ENCODE measurements around the gene RHOC.

RHOC gene

DNA sequence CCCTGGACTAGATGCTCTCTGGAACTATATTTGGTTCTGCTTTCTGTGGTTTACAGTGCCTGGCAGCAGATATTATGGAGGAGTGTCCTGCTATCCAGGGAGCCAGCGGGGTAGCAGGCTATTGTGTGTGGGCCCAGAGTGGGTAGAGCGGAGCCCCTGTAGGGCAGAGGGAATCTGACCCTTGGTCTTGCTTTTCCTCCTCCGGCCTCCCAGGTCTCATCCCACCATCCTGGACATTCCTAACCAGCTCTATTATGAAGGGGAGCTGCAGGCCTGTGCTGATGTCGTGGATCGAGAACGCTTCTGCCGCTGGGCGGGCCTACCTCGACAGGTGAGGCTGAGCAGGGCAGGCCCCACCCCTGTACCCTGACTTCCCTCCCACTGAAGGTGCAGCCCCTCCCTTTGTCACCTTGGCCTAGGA, 9.1 kb downstream of the RHOC start:
- no peak overlapping the region for H3K4me3 ChIP-seq (ENCODE audit: low read depth, low read length)
- DNase-seq (ENCODE audit: low read depth, low spot score) = no peak
- TF ChIP-seq, protein P1, sequence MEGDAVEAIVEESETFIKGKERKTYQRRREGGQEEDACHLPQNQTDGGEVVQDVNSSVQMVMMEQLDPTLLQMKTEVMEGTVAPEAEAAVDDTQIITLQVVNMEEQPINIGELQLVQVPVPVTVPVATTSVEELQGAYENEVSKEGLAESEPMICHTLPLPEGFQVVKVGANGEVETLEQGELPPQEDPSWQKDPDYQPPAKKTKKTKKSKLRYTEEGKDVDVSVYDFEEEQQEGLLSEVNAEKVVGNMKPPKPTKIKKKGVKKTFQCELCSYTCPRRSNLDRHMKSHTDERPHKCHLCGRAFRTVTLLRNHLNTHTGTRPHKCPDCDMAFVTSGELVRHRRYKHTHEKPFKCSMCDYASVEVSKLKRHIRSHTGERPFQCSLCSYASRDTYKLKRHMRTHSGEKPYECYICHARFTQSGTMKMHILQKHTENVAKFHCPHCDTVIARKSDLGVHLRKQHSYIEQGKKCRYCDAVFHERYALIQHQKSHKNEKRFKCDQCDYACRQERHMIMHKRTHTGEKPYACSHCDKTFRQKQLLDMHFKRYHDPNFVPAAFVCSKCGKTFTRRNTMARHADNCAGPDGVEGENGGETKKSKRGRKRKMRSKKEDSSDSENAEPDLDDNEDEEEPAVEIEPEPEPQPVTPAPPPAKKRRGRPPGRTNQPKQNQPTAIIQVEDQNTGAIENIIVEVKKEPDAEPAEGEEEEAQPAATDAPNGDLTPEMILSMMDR (IDR thresholded peaks at IDR 0.05; ENCODE audit: low read depth, low read length) = no peak
- in situ Hi-C loops (cut with HindIII; ENCODE audit: low sequenced_read_pairs) = no loop called here

- TF ChIP-seq, protein P1 (IDR thresholded peaks at IDR 0.05; ENCODE audit: low read depth, low read length) = no peak
- H3K4me3 ChIP-seq (ENCODE audit: low read depth, low read length) = no peak overlapping the region
- in situ Hi-C loops (cut with HindIII; ENCODE audit: low sequenced_read_pairs) = no loop called here
- no peak for DNase-seq (ENCODE audit: low read depth, low spot score)
Measured at GRCh38 chr1:112696578-112697314, 10.2 kb downstream of the RHOC start.

DNA sequence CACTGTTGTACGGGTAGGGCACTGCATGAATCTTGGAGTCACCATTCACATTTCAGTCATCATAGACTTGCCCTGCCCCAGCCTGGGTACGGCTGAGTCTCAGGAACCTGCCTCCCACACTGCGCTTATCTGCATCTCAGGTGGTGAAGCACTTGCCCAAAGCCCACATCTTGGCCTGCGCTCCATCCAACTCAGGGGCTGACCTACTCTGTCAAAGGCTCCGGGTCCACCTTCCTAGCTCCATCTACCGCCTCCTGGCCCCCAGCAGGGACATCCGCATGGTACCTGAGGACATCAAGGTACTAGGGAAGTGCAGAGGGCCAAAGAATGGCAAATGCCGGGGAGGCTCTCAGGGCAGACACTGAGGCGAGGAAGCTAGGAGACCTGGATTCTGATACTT, 11.7 kb downstream of the RHOC start:
- no peak overlapping the region for H3K4me3 ChIP-seq (ENCODE audit: low read depth, low read length)
- in situ Hi-C loops (cut with HindIII; ENCODE audit: low sequenced_read_pairs) = no loop called here
- DNase-seq (ENCODE audit: low read depth, low spot score) = no peak
- TF ChIP-seq, protein P1 (IDR thresholded peaks at IDR 0.05; ENCODE audit: low read depth, low read length) = no peak

DNA sequence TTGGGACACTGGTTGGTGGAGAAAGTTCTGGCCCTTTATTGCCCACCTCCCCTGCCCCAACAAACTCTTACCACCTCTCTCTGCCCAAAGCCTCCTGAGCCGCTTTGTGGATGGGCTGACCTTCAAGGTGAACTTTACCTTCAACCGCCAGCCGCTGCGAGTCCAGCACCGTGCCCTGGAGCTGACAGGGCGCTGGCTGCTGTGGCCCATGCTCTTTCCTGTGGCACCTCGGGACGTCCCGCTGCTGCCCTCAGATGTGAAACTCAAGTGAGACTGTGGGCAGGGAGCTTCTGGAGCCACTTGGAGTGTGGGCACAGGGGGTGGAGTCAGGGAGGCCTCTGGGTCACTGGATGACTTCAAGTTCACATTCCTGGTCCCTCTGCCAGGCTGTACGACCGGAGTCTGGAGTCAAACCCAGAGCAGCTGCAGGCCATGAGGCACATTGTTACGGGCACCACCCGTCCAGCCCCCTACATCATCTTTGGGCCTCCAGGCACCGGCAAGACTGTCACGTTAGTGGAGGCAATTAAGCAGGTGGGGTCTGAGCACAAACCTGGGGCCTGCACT, 12.5 kb downstream of the RHOC start:
- in situ Hi-C loops (cut with HindIII; ENCODE audit: low sequenced_read_pairs) = no loop called here
- no peak for DNase-seq (ENCODE audit: low read depth, low spot score)
- no peak overlapping the region for H3K4me3 ChIP-seq (ENCODE audit: low read depth, low read length)
- TF ChIP-seq, protein P1 (IDR thresholded peaks at IDR 0.05; ENCODE audit: low read depth, low read length) = no peak

DNA sequence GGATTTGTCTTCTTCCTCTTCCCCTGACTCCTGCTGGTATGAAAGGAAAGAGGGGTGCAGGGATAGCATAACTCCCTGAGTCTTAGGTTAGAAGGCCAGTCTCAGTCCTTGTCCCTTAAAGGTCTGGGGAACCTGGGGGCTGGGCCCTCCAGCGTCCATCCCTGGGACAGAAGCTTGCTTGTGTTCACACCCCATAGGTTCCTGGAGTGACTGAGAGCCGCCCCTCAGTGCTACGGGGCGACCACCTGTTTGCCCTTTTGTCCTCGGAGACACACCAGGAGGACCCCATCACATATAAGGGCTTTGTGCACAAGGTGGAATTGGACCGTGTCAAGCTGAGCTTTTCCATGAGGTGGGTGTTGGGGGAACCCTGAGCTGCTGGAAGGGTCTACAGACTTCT, 13.1 kb downstream of the RHOC start:
- no peak for DNase-seq (ENCODE audit: low read depth, low spot score)
- H3K4me3 ChIP-seq (ENCODE audit: low read depth, low read length) = no peak overlapping the region
- in situ Hi-C loops (cut with HindIII; ENCODE audit: low sequenced_read_pairs) = no loop called here
- TF ChIP-seq, protein P1 (IDR thresholded peaks at IDR 0.05; ENCODE audit: low read depth, low read length) = no peak

DNA sequence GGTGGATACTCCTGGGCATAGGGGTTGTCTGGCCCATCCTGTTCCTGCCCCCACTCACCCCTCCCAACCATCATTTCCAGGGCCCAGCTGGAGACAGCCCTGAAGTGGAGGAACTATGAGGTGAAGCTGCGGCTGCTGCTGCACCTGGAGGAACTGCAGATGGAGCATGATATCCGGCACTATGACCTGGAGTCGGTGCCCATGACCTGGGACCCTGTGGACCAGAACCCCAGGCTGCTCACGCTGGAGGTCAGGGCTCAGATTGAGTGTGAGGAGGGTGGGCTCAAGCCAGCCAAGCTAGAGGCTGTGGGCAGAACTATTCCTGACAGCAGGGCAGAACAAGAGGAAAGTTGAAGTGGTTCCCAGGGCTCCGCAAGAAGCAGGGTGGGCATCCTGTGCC, 14.2 kb downstream of the RHOC start:
- in situ Hi-C loops (cut with HindIII; ENCODE audit: low sequenced_read_pairs) = no loop called here
- H3K4me3 ChIP-seq (ENCODE audit: low read depth, low read length) = no peak overlapping the region
- TF ChIP-seq, protein P1 (IDR thresholded peaks at IDR 0.05; ENCODE audit: low read depth, low read length) = no peak
- no peak for DNase-seq (ENCODE audit: low read depth, low spot score)

Data from astrocyte of the spinal cord (primary cell).